SK-N-SH (cell line): ENCODE data around the gene ARHGAP20. TPM values are rescaled to one million over a fixed set of nuclear protein-coding genes. Genes with fewer than 3 reads are reported as not detected.

ENCODE experiments used
- CTCF ChIA-PET: fragments of 300-600, 350-600 bp; formaldehyde crosslinking; extraction: SDS; loops from one replicate; lab custom pipeline; 2021; lab: Yijun Ruan, JAX
- POLR2A ChIA-PET: fragments of 350-600 bp; sonication (Branson Sonifier 250); formaldehyde crosslinking; extraction: SDS; loops from one replicate; lab custom pipeline; 2020; ENCODE audit warnings: antibody characterized with exemption, inconsistent platforms; lab: Yijun Ruan, JAX
- DNase-seq: peaks from one replicate; pipeline ENCODE4 v3.0.0; 2012
- H2AFZ ChIP-seq: fragments of 200-600 bp; sonication (generic); 2 replicates; pipeline ENCODE4 v1.8.1; 2016; ENCODE audit warnings: antibody characterized with exemption, mild to moderate bottlenecking, low read depth
- H3F3A ChIP-seq: fragments of 200-600 bp; sonication (generic); replicated peaks from 2 replicates; pipeline ENCODE3; 2016; ENCODE audit warnings: antibody characterized with exemption, mild to moderate bottlenecking; ENCODE audit not compliant: insufficient read depth
- H3K27ac ChIP-seq, 2 experiments: fragments of 200-500 bp in 1 of 2; fragments of 200-600 bp in 1 of 2; sonication (Bioruptor generic) in 1 of 2; sonication (generic), shearing (Covaris generic) in 1 of 2; 2 replicates each; pipeline versions ENCODE4 v1.5.1 to v1.6.1; 2014 to 2016; ENCODE audit warnings: low read depth in 2 of 2, inconsistent platforms in 1 of 2, low read length in 1 of 2, mild to moderate bottlenecking in 1 of 2, mixed read lengths in 1 of 2
- H3K27me3 ChIP-seq: fragments of 200-600 bp; sonication (generic), shearing (Covaris generic); 2 replicates; pipeline ENCODE4 v1.6.1; 2016; ENCODE audit warnings: mixed run types; ENCODE audit not compliant: insufficient read depth
- H3K36me3 ChIP-seq, 2 experiments: fragments of 200-500 bp in 1 of 2; fragments of 200-600 bp in 1 of 2; sonication (Bioruptor generic) in 1 of 2; sonication (generic) in 1 of 2; replicated peaks in 1 of 2; 2 replicates each; pipeline versions ENCODE3 to v1.5.1; 2014 to 2016; ENCODE audit warnings: low read length in 1 of 2, mild to moderate bottlenecking in 1 of 2; ENCODE audit not compliant: insufficient read depth in 2 of 2, control insufficient read depth in 1 of 2
- H3K4me1 ChIP-seq, 2 experiments: fragments of 200-500 bp in 1 of 2; fragments of 200-600 bp in 1 of 2; sonication (Bioruptor generic) in 1 of 2; sonication (generic), shearing (Covaris generic) in 1 of 2; 2 replicates each; pipeline versions ENCODE4 v1.5.1 to v1.6.1; 2014 to 2016; ENCODE audit warnings: low read depth in 1 of 2, low read length in 1 of 2, mixed run types in 1 of 2; ENCODE audit not compliant: insufficient read depth in 2 of 2, control insufficient read depth in 1 of 2
- H3K4me2 ChIP-seq: fragments of 200-600 bp; sonication (generic), shearing (Covaris generic); 2 replicates; pipeline ENCODE4 v1.6.1; 2017; ENCODE audit warnings: mixed run types
- H3K4me3 ChIP-seq, 2 experiments: fragments of 200-500 bp in 1 of 2; fragments of 200-600 bp in 1 of 2; sonication (Bioruptor generic) in 1 of 2; sonication (generic), shearing (Covaris generic) in 1 of 2; 2 replicates each; pipeline versions ENCODE4 v1.5.1 to v1.8.1; 2014 to 2016; ENCODE audit warnings: low read depth in 2 of 2, inconsistent platforms in 1 of 2, low read length in 1 of 2, mild to moderate bottlenecking in 1 of 2, mixed read lengths in 1 of 2, moderate library complexity in 1 of 2
- H3K79me2 ChIP-seq: fragments of 200-600 bp; sonication (generic); 2 replicates; pipeline ENCODE4 v1.8.1; 2017; ENCODE audit warnings: mild to moderate bottlenecking; ENCODE audit not compliant: insufficient read depth
- H3K9ac ChIP-seq: fragments of 200-600 bp; sonication (generic); 2 replicates; pipeline ENCODE4 v1.6.1; 2017; ENCODE audit warnings: mixed run types
- H3K9me2 ChIP-seq: fragments of 200-600 bp; sonication (generic); 2 replicates; pipeline ENCODE4 v1.6.1; 2017; ENCODE audit warnings: mixed run types
- H3K9me3 ChIP-seq: fragments of 200-600 bp; sonication (generic); 2 replicates; pipeline ENCODE4 v1.6.1; 2017; ENCODE audit warnings: mixed run types, mild to moderate bottlenecking, moderate library complexity
- H4K20me1 ChIP-seq: fragments of 200-600 bp; sonication (generic); 2 replicates; pipeline ENCODE4 v1.6.1; 2017; ENCODE audit warnings: mild to moderate bottlenecking, mixed run types; ENCODE audit not compliant: insufficient read depth
- CHD2 ChIP-seq: fragments of 150-350 bp; IDR thresholded peaks from 2 replicates; pipeline ENCODE4 v1.6.1; 2018; ENCODE audit warnings: low read length; ENCODE audit not compliant: partially characterized antibody
- EP300 ChIP-seq, 2 experiments: IDR thresholded peaks; 2 replicates each; pipeline versions ENCODE4 v1.4.0 to v1.6.1; 2012; ENCODE audit warnings: borderline replicate concordance in 1 of 2, low read depth in 1 of 2, low read length in 1 of 2
- GABPA ChIP-seq: IDR thresholded peaks from 2 replicates; pipeline ENCODE4 v1.4.0; 2012; ENCODE audit warnings: low read depth, mild to moderate bottlenecking
- GATA2 ChIP-seq: sonication (generic); formaldehyde crosslinking; IDR thresholded peaks from 2 replicates; pipeline ENCODE4 v1.5.0; 2020; ENCODE audit warnings: mild to moderate bottlenecking, missing genetic modification reagents
- IRF3 ChIP-seq: fragments of 150-350 bp; IDR thresholded peaks from 2 replicates; pipeline ENCODE4 v1.6.1; 2016; ENCODE audit warnings: mild to moderate bottlenecking, low read depth, low read length
- MXI1 ChIP-seq: IDR thresholded peaks from 2 replicates; pipeline ENCODE4 v1.6.1; 2012; ENCODE audit warnings: mild to moderate bottlenecking, low read depth, low read length, improper control_type of control experiment
- NRF1 ChIP-seq: IDR thresholded peaks from 2 replicates; pipeline ENCODE4 v1.6.1; 2012; ENCODE audit warnings: low read depth, mild to moderate bottlenecking, low read length
- RAD21 ChIP-seq: IDR thresholded peaks from 2 replicates; pipeline ENCODE4 v1.6.1; 2012; ENCODE audit warnings: mild to moderate bottlenecking, low read length
- SMC3 ChIP-seq: IDR thresholded peaks from 2 replicates; pipeline ENCODE4 v1.6.1; 2012; ENCODE audit warnings: low read depth, low read length, improper control_type of control experiment
- TAF1 ChIP-seq: IDR thresholded peaks from 2 replicates; pipeline ENCODE4 v1.6.1; 2012; ENCODE audit warnings: low read depth, mild to moderate bottlenecking, low read length, moderate library complexity, borderline replicate concordance
- TCF12 ChIP-seq: IDR thresholded peaks from 2 replicates; pipeline ENCODE4 v1.4.0; 2012
- USF2 ChIP-seq: fragments of 150-350 bp; IDR thresholded peaks from 2 replicates; pipeline ENCODE4 v1.6.1; 2017; ENCODE audit warnings: antibody characterized with exemption, low read length, low read depth, borderline replicate concordance
- YY1 ChIP-seq: IDR thresholded peaks from 2 replicates; pipeline ENCODE4 v1.4.0; 2012; ENCODE audit warnings: low read depth, mild to moderate bottlenecking
- ZBTB33 ChIP-seq: IDR thresholded peaks from 2 replicates; pipeline ENCODE4 v1.4.0; 2012; ENCODE audit warnings: low read depth, borderline replicate concordance
- WGBS: methylation state at CpG from one replicate; pipeline ENCODE4 v1.1.6; 2017; ENCODE audit warnings: low lambda C conversion rate; 5-methylcytosine and 5-hydroxymethylcytosine counted together
- polyA plus RNA-seq, 3 experiments: library from polyadenylated mRNA; depleted of rRNA; stranded (reverse); fragments of >200 nt; gene quantifications; 2 replicates each; pipeline ENCODE4 v1.2.3, GENCODE V29; 2012

ARHGAP20 gene
- polyA plus RNA-seq, 1 of the 3 experiments (the other 2 are of a cell fraction) = 0.76 TPM

GRCh38 chr11:110713449-110713776 lies 1.2 kb upstream of the ARHGAP20 start:
- 78% methylated on average over 9 of the region's 9 CpGs for WGBS
- no peaks in the 10 kb centered on the region for H3K9me2 ChIP-seq
- no peak overlapping the region for H2AFZ ChIP-seq
- H3K4me1 ChIP-seq = peaks cover 0 to 19% of the 10 kb centered on the region in 2 experiments; a peak in 2 of 4 replicates
- no peak for DNase-seq
- H3K9ac ChIP-seq = no peak overlapping the region
- H3K4me3 ChIP-seq = peak overlapping the region in 1 of 2 experiments; percentile 58; a peak in 1 of 4 replicates
- H3K79me2 ChIP-seq = no peaks in the 10 kb centered on the region
- ChIA-PET CTCF (interaction anchor here (0.6 to 2.0 kb wide), 4 partner anchors 21 to 517 kb away, joined by 3 to 10 read pairs (median 6); no protein-coding TSS in a partner anchor), POLR2A (no interaction called here)
- no peaks in the 10 kb centered on the region for H3K36me3 ChIP-seq
- no peaks in the 10 kb centered on the region for H4K20me1 ChIP-seq
- H3K27me3 ChIP-seq = no peaks in the 10 kb centered on the region; the same call in 1 of the 2 replicates
- H3F3A ChIP-seq = no peaks in the 10 kb centered on the region
- TF ChIP-seq EP300 (IDR thresholded peaks at IDR 0.05; ENCODE audit: borderline replicate concordance in 1 of 2, low read depth in 1 of 2, low read length in 1 of 2) = no peak
- TF ChIP-seq TAF1 = no peak
- TF ChIP-seq ZBTB33 = no peak
- no peak for TF ChIP-seq TCF12
- no peak for TF ChIP-seq MXI1
- TF ChIP-seq GABPA = no peak
- TF ChIP-seq USF2 = no peak
- no peak for TF ChIP-seq CHD2
- no peak for TF ChIP-seq NRF1
- no peak for TF ChIP-seq GATA2
- no peak for TF ChIP-seq RAD21
- TF ChIP-seq, all 33 proteins: peak for 0
- H3K9me3 ChIP-seq = no peaks in the 10 kb centered on the region
- no peak overlapping the region for H3K4me2 ChIP-seq
- no peak overlapping the region; a peak in 1 of 4 replicates for H3K27ac ChIP-seq

DNA sequence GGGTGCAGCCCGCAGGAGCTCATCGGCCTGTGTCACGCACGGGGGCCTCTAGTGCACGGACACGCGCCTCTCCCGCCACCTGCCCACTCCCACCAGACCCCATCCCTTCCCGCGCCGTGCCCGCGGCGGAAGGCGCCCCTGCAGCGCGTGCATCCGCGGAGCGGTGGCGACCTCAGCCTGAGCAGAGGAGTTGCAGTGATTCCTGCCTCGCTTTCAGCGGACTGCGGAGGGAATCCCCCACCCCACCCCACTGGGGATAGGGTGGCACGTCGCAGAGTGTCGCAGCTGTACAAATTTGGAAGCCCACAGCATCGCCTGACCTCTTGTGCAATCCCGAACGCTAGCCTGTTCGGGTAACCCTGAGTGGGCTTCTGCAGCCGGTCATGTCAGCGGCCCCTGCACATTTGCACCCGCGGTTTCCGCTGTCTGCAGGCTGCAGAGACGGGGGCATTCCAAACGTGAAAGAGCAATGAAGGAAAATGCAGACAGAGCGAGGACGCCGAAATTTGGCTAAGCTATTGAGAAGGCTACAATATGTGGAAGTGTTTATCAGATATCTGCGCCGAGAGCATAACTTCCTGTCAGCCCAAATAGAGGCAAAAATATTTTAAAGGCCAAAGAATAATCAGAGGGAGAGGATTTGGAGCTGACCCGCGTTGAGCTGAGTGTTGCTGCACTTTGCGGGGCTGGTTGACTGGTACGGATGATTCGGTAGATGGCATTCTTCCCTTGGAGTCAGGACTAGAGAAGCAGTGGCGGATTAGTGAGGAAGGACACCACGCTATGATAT lies 617 bp upstream of the ARHGAP20 start:
- no peak overlapping the region for H3K9ac ChIP-seq
- H2AFZ ChIP-seq = peak overlapping the region; percentile 88; the same call in 1 of the 2 replicates
- peaks cover 0 to 19% of the 10 kb centered on the region in 2 experiments; a peak in 2 of 4 replicates for H3K4me1 ChIP-seq
- TF ChIP-seq IRF3 = no peak
- peak; percentile 64 for TF ChIP-seq RAD21
- TF ChIP-seq YY1 = no peak
- peak; percentile 41 for TF ChIP-seq SMC3
- DNase-seq = peak; percentile 69
- no peaks in the 10 kb centered on the region for H3K9me2 ChIP-seq
- ChIA-PET POLR2A (no interaction called here), CTCF (interaction anchor here (0.6 to 2.0 kb wide), 9 partner anchors 17 to 519 kb away, joined by 3 to 10 read pairs (median 3); no protein-coding TSS in a partner anchor)
- no peaks in the 10 kb centered on the region for H3K36me3 ChIP-seq
- no peaks in the 10 kb centered on the region; the same call in 1 of the 2 replicates for H3K27me3 ChIP-seq
- 17% methylated on average over 19 of the region's 50 CpGs for WGBS
- no peaks in the 10 kb centered on the region for H3F3A ChIP-seq
- no peaks in the 10 kb centered on the region for H3K9me3 ChIP-seq
- peak overlapping the region; percentile 92 for H3K4me2 ChIP-seq
- no peaks in the 10 kb centered on the region for H4K20me1 ChIP-seq
- peak overlapping the region; percentile 58 to 64 for H3K4me3 ChIP-seq
- H3K79me2 ChIP-seq = no peaks in the 10 kb centered on the region
- peak overlapping the region in 1 of 2 experiments; percentile 36; a peak in 2 of 4 replicates for H3K27ac ChIP-seq
